ENCODE measurements around the gene GNB2.

DNA sequence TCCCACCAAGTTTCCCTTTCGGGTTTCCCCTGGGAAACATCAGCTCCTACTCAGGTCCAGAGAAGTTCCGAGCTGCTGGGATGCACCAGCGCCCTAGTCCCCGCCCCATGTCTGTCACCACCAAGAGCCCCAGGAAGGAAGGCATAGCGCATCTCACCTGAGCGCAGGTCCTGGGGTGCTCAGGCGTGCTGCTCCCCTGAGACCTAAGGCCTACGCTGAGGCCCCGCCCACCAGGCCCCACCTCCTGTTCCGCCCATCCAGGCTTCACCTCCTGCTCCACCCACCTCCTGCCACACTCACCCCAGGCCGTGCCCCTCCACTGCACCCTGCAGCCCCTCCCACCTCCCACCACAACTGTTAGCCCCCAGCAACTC lies 31.0 kb upstream of the GNB2 start:
- TF ChIP-seq POLR2AphosphoS5 (IDR thresholded peaks at IDR 0.05; ENCODE audit: low read depth, low read length) (no peak), FOXP2 (optimal IDR thresholded peaks at IDR 0.05; ENCODE audit: borderline replicate concordance, extremely low read depth, extremely low read length, insufficient read depth) (no peak)
- TF ChIP-seq, protein P1, sequence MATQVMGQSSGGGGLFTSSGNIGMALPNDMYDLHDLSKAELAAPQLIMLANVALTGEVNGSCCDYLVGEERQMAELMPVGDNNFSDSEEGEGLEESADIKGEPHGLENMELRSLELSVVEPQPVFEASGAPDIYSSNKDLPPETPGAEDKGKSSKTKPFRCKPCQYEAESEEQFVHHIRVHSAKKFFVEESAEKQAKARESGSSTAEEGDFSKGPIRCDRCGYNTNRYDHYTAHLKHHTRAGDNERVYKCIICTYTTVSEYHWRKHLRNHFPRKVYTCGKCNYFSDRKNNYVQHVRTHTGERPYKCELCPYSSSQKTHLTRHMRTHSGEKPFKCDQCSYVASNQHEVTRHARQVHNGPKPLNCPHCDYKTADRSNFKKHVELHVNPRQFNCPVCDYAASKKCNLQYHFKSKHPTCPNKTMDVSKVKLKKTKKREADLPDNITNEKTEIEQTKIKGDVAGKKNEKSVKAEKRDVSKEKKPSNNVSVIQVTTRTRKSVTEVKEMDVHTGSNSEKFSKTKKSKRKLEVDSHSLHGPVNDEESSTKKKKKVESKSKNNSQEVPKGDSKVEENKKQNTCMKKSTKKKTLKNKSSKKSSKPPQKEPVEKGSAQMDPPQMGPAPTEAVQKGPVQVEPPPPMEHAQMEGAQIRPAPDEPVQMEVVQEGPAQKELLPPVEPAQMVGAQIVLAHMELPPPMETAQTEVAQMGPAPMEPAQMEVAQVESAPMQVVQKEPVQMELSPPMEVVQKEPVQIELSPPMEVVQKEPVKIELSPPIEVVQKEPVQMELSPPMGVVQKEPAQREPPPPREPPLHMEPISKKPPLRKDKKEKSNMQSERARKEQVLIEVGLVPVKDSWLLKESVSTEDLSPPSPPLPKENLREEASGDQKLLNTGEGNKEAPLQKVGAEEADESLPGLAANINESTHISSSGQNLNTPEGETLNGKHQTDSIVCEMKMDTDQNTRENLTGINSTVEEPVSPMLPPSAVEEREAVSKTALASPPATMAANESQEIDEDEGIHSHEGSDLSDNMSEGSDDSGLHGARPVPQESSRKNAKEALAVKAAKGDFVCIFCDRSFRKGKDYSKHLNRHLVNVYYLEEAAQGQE (IDR thresholded peaks at IDR 0.05; ENCODE audit: insufficient read depth in 1 of 2, low read depth in 2 of 2, low read length in 2 of 2) = no peak

Measured in PFSK-1 (cell line).